ENCODE data around the gene DST. TPM values are rescaled to one million over a fixed set of nuclear protein-coding genes. Genes with fewer than 3 reads are reported as not detected.

The DST gene
- total RNA-seq, 2 experiments from 2014 or later = 0.54 to 1.3 TPM

GRCh38 chr6:56656466-56656865 is 13.8 kb upstream of the DST start:
- Mint-ChIP-seq H3K9me3 (no peaks in the 10 kb centered on the region), H3K36me3 (no peaks in the 10 kb centered on the region), H3K27ac (no peak overlapping the region), H3K27me3 (peaks cover 12% of the 10 kb centered on the region), H3K4me3 (no peak overlapping the region), H3K4me1 (peaks cover 8% of the 10 kb centered on the region)
- no peak for DNase-seq
- POLR2A ChIA-PET = no interaction called here
- no peak for ATAC-seq (ENCODE audit: low read depth)

GRCh38 chr6:56655996-56656395 is 13.3 kb upstream of the DST start:
- Mint-ChIP-seq H3K27me3 (peaks cover 13% of the 10 kb centered on the region), H3K4me3 (no peak overlapping the region), H3K36me3 (no peaks in the 10 kb centered on the region), H3K27ac (no peak overlapping the region), H3K4me1 (peaks cover 8% of the 10 kb centered on the region), H3K9me3 (no peaks in the 10 kb centered on the region)
- no peak for DNase-seq
- ATAC-seq (ENCODE audit: low read depth) = no peak
- POLR2A ChIA-PET = no interaction called here

- peaks cover 13% of the 10 kb centered on the region for H3K27me3 Mint-ChIP-seq
- ATAC-seq (ENCODE audit: low read depth) (no peak), DNase-seq (no peak)
- peaks cover 7% of the 10 kb centered on the region for H3K4me1 Mint-ChIP-seq
- no peaks in the 10 kb centered on the region for H3K36me3 Mint-ChIP-seq
- H3K9me3 Mint-ChIP-seq = no peaks in the 10 kb centered on the region
- no peak overlapping the region for H3K27ac Mint-ChIP-seq
- POLR2A ChIA-PET = no interaction called here
- H3K4me3 Mint-ChIP-seq = no peak overlapping the region
Measured at GRCh38 chr6:56655249-56655648, 12.6 kb upstream of the DST start.

GRCh38 chr6:56652994-56653393 is 10.3 kb upstream of the DST start:
- no peaks in the 10 kb centered on the region for H3K36me3 Mint-ChIP-seq
- POLR2A ChIA-PET = no interaction called here
- ATAC-seq (ENCODE audit: low read depth) (no peak), DNase-seq (no peak)
- peaks cover 10% of the 10 kb centered on the region for H3K27me3 Mint-ChIP-seq
- H3K4me3 Mint-ChIP-seq = no peak overlapping the region
- H3K27ac Mint-ChIP-seq = no peak overlapping the region
- peaks cover 2% of the 10 kb centered on the region for H3K4me1 Mint-ChIP-seq
- H3K9me3 Mint-ChIP-seq = no peaks in the 10 kb centered on the region

DNA sequence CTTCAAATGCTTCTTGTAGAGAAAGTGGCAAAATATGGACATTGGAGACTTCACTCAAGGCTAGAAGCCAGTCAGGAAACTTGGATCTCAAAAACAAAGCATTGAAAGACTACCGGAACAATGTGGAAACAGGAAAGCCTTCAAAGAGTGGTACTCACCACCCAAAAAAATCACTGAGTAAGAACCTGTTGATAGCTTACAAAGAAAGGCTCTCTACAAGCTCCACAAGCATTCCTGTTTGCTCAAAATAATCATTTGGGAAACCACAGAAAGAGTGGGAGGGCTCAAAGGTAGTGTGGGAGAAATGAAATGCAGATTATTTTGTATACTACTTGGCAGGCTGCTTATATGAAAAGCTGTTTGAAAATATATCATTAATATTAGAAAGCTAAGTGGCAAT is 9.5 kb upstream of the DST start:
- Mint-ChIP-seq H3K36me3 (no peaks in the 10 kb centered on the region), H3K4me1 (no peaks in the 10 kb centered on the region), H3K9me3 (no peaks in the 10 kb centered on the region), H3K4me3 (no peak overlapping the region), H3K27ac (no peak overlapping the region), H3K27me3 (peaks cover 10% of the 10 kb centered on the region)
- DNase-seq = no peak
- no peak for ATAC-seq (ENCODE audit: low read depth)
- POLR2A ChIA-PET = no interaction called here

GRCh38 chr6:56650191-56650590 is 7.5 kb upstream of the DST start:
- DNase-seq = no peak
- no peaks in the 10 kb centered on the region for H3K9me3 Mint-ChIP-seq
- ATAC-seq (ENCODE audit: low read depth) = no peak
- POLR2A ChIA-PET = no interaction called here
- H3K36me3 Mint-ChIP-seq = no peaks in the 10 kb centered on the region
- no peak overlapping the region for H3K4me3 Mint-ChIP-seq
- H3K27ac Mint-ChIP-seq = no peak overlapping the region
- H3K27me3 Mint-ChIP-seq = peaks cover 10% of the 10 kb centered on the region
- H3K4me1 Mint-ChIP-seq = no peaks in the 10 kb centered on the region

DNA sequence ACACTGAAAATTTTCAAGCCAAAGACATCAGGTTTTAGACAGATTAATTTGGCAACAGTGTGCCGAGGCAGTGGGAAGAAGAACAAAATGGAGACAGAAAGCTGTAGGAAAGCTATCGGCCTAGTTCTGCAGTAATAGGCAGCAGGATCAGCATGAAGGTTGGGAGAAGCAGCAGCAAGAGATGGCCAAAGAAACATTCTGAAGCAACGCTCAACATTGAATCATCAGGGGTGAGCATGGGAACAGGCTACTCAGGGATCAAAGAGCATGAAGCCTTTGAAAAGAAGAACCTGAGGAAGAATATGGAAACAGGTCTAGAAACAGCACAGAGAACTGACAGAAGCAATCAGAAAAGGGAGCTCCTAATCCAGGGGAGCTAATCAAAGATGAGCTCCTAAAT is 7.1 kb upstream of the DST start:
- no peaks in the 10 kb centered on the region for H3K9me3 Mint-ChIP-seq
- POLR2A ChIA-PET = no interaction called here
- no peak overlapping the region for H3K4me3 Mint-ChIP-seq
- ATAC-seq (ENCODE audit: low read depth) (no peak), DNase-seq (no peak)
- H3K36me3 Mint-ChIP-seq = no peaks in the 10 kb centered on the region
- peaks cover 10% of the 10 kb centered on the region for H3K27me3 Mint-ChIP-seq
- H3K27ac Mint-ChIP-seq = no peak overlapping the region
- no peaks in the 10 kb centered on the region for H3K4me1 Mint-ChIP-seq

DNA sequence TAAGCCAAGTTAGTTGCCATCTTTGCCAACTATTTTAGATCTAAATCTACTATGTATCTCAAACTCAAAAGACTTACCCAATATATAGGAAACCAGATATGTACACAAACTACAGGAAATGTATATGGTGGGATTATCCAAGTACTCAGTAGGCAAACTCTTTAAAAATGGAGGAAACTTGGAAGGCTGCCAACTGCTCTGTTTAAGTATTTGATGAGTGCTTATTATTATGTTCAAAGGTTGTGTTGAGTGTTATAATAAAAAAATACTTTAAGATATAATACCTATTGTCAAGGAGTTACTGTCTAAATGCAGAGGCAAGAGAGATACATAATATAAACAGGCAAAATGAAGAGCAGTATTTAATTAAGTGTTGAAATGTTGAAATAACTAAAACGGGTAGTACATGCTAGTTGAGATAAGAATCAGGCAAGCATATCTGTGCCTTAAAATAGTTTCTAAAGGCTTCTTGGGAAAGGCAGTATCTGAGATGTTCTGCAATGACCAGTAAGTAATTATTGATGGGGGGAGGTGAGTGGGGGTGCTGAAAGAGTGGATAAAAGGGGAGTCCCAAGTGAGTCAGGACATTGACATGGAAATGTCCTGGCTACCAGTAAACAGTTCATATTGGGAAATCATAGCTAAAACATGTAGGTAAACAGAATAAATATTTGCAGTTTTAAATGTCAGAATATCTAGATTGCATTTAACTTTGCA is 6.5 kb upstream of the DST start:
- Mint-ChIP-seq H3K4me1 (no peaks in the 10 kb centered on the region), H3K27me3 (peaks cover 10% of the 10 kb centered on the region), H3K36me3 (no peaks in the 10 kb centered on the region), H3K4me3 (no peak overlapping the region), H3K9me3 (no peaks in the 10 kb centered on the region), H3K27ac (no peak overlapping the region)
- POLR2A ChIA-PET = no interaction called here
- DNase-seq = no peak
- ATAC-seq (ENCODE audit: low read depth) = no peak

GRCh38 chr6:56647172-56647762 is 4.6 kb upstream of the DST start:
- no peaks in the 10 kb centered on the region for H3K36me3 Mint-ChIP-seq
- no peaks in the 10 kb centered on the region for H3K9me3 Mint-ChIP-seq
- ATAC-seq (ENCODE audit: low read depth) = no peak
- no peaks in the 10 kb centered on the region for H3K4me1 Mint-ChIP-seq
- POLR2A ChIA-PET = no interaction called here
- no peak overlapping the region for H3K4me3 Mint-ChIP-seq
- no peak for DNase-seq
- no peak overlapping the region for H3K27ac Mint-ChIP-seq
- H3K27me3 Mint-ChIP-seq = peaks cover 7% of the 10 kb centered on the region

DNA sequence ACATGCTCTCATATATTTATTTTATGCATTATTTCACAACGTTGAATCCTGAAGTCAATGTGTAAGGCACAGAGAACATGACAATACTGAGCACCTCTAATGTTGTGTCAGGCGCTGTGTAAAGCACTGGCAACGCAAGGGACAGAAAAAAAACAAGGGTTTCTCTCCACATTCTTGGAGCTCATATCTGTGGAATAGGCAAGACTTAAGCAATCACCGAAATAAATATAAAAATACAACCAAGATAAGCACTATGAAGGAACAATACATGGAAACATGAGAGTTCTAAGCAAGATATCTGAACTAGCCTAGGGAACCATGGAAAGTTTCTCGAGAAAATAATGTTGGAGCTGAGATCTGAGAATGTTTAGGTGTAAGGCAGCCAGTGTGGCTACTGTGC is 1.7 kb upstream of the DST start:
- POLR2A ChIA-PET = no interaction called here
- no peaks in the 10 kb centered on the region for H3K4me1 Mint-ChIP-seq
- H3K9me3 Mint-ChIP-seq = no peaks in the 10 kb centered on the region
- no peaks in the 10 kb centered on the region for H3K36me3 Mint-ChIP-seq
- peaks cover 4% of the 10 kb centered on the region for H3K27me3 Mint-ChIP-seq
- H3K4me3 Mint-ChIP-seq = no peak overlapping the region
- DNase-seq = no peak
- no peak overlapping the region for H3K27ac Mint-ChIP-seq
- ATAC-seq (ENCODE audit: low read depth) = no peak

GRCh38 chr6:56643379-56644089 is 845 bp upstream of the DST start:
- Mint-ChIP-seq H3K4me1 (no peaks in the 10 kb centered on the region), H3K9me3 (no peaks in the 10 kb centered on the region), H3K27ac (no peak overlapping the region), H3K36me3 (no peaks in the 10 kb centered on the region), H3K27me3 (peaks cover 4% of the 10 kb centered on the region), H3K4me3 (no peak overlapping the region)
- no peak for DNase-seq
- POLR2A ChIA-PET = no interaction called here
- no peak for ATAC-seq (ENCODE audit: low read depth)

- Mint-ChIP-seq H3K27me3 (peaks cover 4% of the 10 kb centered on the region), H3K27ac (no peak overlapping the region), H3K4me3 (no peak overlapping the region), H3K36me3 (no peaks in the 10 kb centered on the region), H3K9me3 (no peaks in the 10 kb centered on the region), H3K4me1 (no peaks in the 10 kb centered on the region)
- ATAC-seq (ENCODE audit: low read depth) = no peak
- no peak for DNase-seq
- POLR2A ChIA-PET = no interaction called here
Measured at GRCh38 chr6:56640374-56640773, 2.3 kb downstream of the DST start.

DNA sequence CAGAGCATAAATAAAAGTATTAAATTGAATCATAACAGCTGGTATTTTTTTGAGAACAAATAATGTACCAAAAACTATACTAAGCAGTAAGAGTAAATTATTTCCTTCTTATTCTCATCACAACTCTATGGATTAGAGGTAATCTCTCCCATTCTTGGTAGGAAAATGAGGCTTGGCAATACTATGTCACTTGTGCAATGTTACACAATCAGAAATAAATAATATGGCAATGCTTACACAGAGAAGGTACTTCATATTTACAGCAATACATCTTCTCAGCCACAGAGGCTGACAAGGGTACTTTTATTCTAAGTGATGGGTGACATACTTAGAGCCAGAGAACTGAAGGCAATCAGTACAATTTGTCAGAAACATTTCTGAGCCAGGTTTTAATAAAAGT is 3.9 kb downstream of the DST start:
- Mint-ChIP-seq H3K9me3 (no peaks in the 10 kb centered on the region), H3K27ac (no peak overlapping the region), H3K27me3 (peaks cover 9% of the 10 kb centered on the region), H3K4me3 (no peak overlapping the region), H3K4me1 (no peaks in the 10 kb centered on the region), H3K36me3 (no peaks in the 10 kb centered on the region)
- POLR2A ChIA-PET = no interaction called here
- ATAC-seq (ENCODE audit: low read depth) (no peak), DNase-seq (no peak)

DNA sequence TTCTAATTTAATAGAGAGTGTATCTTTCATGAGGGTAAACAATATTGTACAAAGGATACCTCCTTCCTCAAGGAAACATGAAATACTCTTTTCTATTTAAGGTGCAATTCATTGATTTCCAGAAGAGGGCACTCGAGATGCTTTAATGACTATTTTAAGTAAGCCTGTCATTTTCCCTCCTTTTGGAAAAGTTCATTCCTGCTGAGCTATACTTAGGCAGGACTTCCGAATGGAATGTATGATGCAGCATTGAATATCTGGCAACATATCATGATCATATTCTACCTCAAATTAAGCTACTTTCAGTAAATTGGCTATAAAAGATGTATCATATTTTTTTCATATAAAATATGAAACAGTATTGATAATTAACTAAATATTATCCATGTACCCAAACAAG is 5.0 kb downstream of the DST start:
- H3K27ac Mint-ChIP-seq = no peak overlapping the region
- DNase-seq (no peak), ATAC-seq (ENCODE audit: low read depth) (no peak)
- no peaks in the 10 kb centered on the region for H3K4me1 Mint-ChIP-seq
- H3K36me3 Mint-ChIP-seq = no peaks in the 10 kb centered on the region
- no peaks in the 10 kb centered on the region for H3K9me3 Mint-ChIP-seq
- H3K27me3 Mint-ChIP-seq = peaks cover 9% of the 10 kb centered on the region
- POLR2A ChIA-PET = no interaction called here
- H3K4me3 Mint-ChIP-seq = no peak overlapping the region

Data from activated naive CD8-positive, alpha-beta T cell treated with anti-CD3 and anti-CD28 coated beads, Interleukin-2, amount 10 ng/mL, durations not matched to agents 7 days and 5 days (primary cell).